PFSK-1 (cell line): ENCODE data around the gene PGA4.

Experiments used
- POLR2AphosphoS5 ChIP-seq: IDR thresholded peaks from 2 replicates; pipeline ENCODE4 v1.6.1; 2012; ENCODE audit warnings: low read depth, mild to moderate bottlenecking, control low read depth, low read length, moderate library complexity
- REST ChIP-seq, 2 experiments: IDR thresholded peaks; 2 replicates each; pipeline versions ENCODE4 v1.6.1 to v1.8.0; 2011 to 2012; ENCODE audit warnings: low read depth in 2 of 2, low read length in 2 of 2, control low read depth in 1 of 2, inconsistent platforms in 1 of 2, mild to moderate bottlenecking in 1 of 2, moderate library complexity in 1 of 2; ENCODE audit not compliant: insufficient read depth in 1 of 2
- SIN3A ChIP-seq: IDR thresholded peaks from 2 replicates; pipeline ENCODE4 v1.6.1; 2012; ENCODE audit warnings: mild to moderate bottlenecking, low read length, moderate library complexity, borderline replicate concordance; ENCODE audit not compliant: insufficient read depth
- TAF1 ChIP-seq: IDR thresholded peaks from 2 replicates; pipeline ENCODE4 v1.6.1; 2012; ENCODE audit warnings: low read length, control low read depth, borderline replicate concordance; ENCODE audit not compliant: insufficient read depth

- TF ChIP-seq POLR2AphosphoS5, result no peak
- TF ChIP-seq TAF1, result no peak
- TF ChIP-seq SIN3A, result no peak
- TF ChIP-seq REST (IDR thresholded peaks at IDR 0.05; ENCODE audit: insufficient read depth in 1 of 2, low read depth in 2 of 2, low read length in 2 of 2), result no peak
Measured at GRCh38 chr11:61186504-61186903, 35.6 kb upstream of the PGA4 start.
